H1 (cell line): Measurements from ENCODE around the gene XPO5. TPM values are rescaled to one million over a fixed set of nuclear protein-coding genes. Genes with fewer than 3 reads are reported as not detected.

Source experiments
- CTCF ChIA-PET: fragments of 300-600 bp; sonication (Branson Sonifier 250); formaldehyde crosslinking; loops from one replicate; lab custom pipeline; 2021; ENCODE audit not compliant: partially characterized antibody; lab: Charles Lee
- POLR2A ChIA-PET: fragments of 300-600 bp; sonication (Branson Sonifier 250); formaldehyde crosslinking; loops from one replicate; lab custom pipeline; 2021; ENCODE audit warnings: inconsistent platforms; ENCODE audit not compliant: partially characterized antibody; lab: Charles Lee
- DNase-seq, 2 experiments: peaks; one replicate each; pipeline versions ENCODE4 v3.0.0 to v3.0.0-alpha.2; 2010 to 2022; ENCODE audit warnings: low spot score in 2 of 2, low read depth in 1 of 2, mixed read lengths in 1 of 2
- FAIRE-seq: peaks from 2 replicates; lab custom pipeline; 2011; peaks lifted over from hg19 to GRCh38; lab: Jason Lieb, UNC
- H2AFZ ChIP-seq: 2 replicates; pipeline ENCODE4 v1.8.1; 2012; ENCODE audit warnings: low read length, inconsistent platforms
- H2AK5ac ChIP-seq: 2 replicates; pipeline ENCODE4 v1.6.1; 2013; ENCODE audit warnings: low read depth, low read length
- H2BK120ac ChIP-seq: replicated peaks from 2 replicates; pipeline ENCODE3; 2013; ENCODE audit warnings: low read depth, low read length, inconsistent platforms
- H2BK12ac ChIP-seq: 2 replicates; pipeline ENCODE4 v1.6.1; 2013; ENCODE audit warnings: low read depth, low read length
- H2BK15ac ChIP-seq: 2 replicates; pipeline ENCODE4 v1.6.1; 2013; ENCODE audit warnings: low read length
- H2BK20ac ChIP-seq: 2 replicates; pipeline ENCODE4 v1.6.1; 2013; ENCODE audit warnings: low read length
- H2BK5ac ChIP-seq: 2 replicates; pipeline ENCODE4 v1.6.1; 2013; ENCODE audit warnings: low read depth, low read length
- H3K14ac ChIP-seq: 2 replicates; pipeline ENCODE4 v1.6.1; 2013; ENCODE audit warnings: inconsistent platforms; ENCODE audit not compliant: insufficient read length
- H3K18ac ChIP-seq: 2 replicates; pipeline ENCODE4 v1.6.1; 2013; ENCODE audit warnings: low read length; ENCODE audit errors: extremely low read depth
- H3K23ac ChIP-seq: 2 replicates; pipeline ENCODE4 v1.6.1; 2013; ENCODE audit warnings: inconsistent platforms; ENCODE audit not compliant: insufficient read length
- H3K23me2 ChIP-seq: 2 replicates; pipeline ENCODE4 v1.6.1; 2013; ENCODE audit warnings: low read depth, low read length
- H3K27ac ChIP-seq: 2 replicates; pipeline ENCODE4 v1.6.1; 2011; ENCODE audit warnings: low read depth, low read length, inconsistent platforms
- H3K27me3 ChIP-seq, 4 experiments: replicated peaks in 1 of 4; 1 replicate in 1 of 4; 2 replicates in 3 of 4; pipeline versions ENCODE4 v1.6.1 to v1.8.1; 2011 to 2013; ENCODE audit warnings: low read length in 3 of 4, mild to moderate bottlenecking in 3 of 4, inconsistent platforms in 2 of 4, mixed read lengths in 2 of 4, moderate library complexity in 1 of 4; ENCODE audit not compliant: control insufficient read depth in 3 of 4, insufficient read depth in 3 of 4; ENCODE audit errors: extremely low read depth in 1 of 4
- H3K36me3 ChIP-seq, 4 experiments: 2 replicates each; pipeline versions ENCODE4 v1.6.1 to v1.8.1; 2011 to 2013; ENCODE audit warnings: mild to moderate bottlenecking in 4 of 4, low read length in 3 of 4, moderate library complexity in 2 of 4, control low read depth in 1 of 4, inconsistent platforms in 1 of 4; ENCODE audit not compliant: insufficient read depth in 4 of 4, control insufficient read depth in 2 of 4
- H3K4ac ChIP-seq: replicated peaks from 2 replicates; pipeline ENCODE3; 2013; ENCODE audit warnings: low read length, low read depth, mixed read lengths, inconsistent platforms; ENCODE audit not compliant: insufficient read length
- H3K4me1 ChIP-seq, 4 experiments: replicated peaks in 1 of 4; 1 replicate in 1 of 4; 2 replicates in 3 of 4; pipeline versions ENCODE4 v1.6.1 to v1.8.1; 2011 to 2013; ENCODE audit warnings: low read length in 3 of 4, inconsistent platforms in 2 of 4, mixed read lengths in 1 of 4; ENCODE audit not compliant: insufficient read depth in 4 of 4, control insufficient read depth in 3 of 4
- H3K4me2 ChIP-seq, 2 experiments: 2 replicates each; pipeline versions ENCODE4 v1.6.1 to v1.8.1; 2011 to 2013; ENCODE audit warnings: low read depth in 2 of 2, low read length in 2 of 2, control low read depth in 1 of 2, inconsistent platforms in 1 of 2, mild to moderate bottlenecking in 1 of 2; ENCODE audit not compliant: insufficient read depth in 1 of 2
- H3K4me3 ChIP-seq, 4 experiments: fragments of 200-600, 300-600 bp in 1 of 4; sonication (generic), shearing (Covaris generic), sonication (Bioruptor Twin) in 1 of 4; 2 replicates each; pipeline versions ENCODE4 v1.5.1 to v1.8.1; 2011 to 2016; ENCODE audit warnings: low read length in 4 of 4, low read depth in 3 of 4, control low read depth in 2 of 4, inconsistent platforms in 2 of 4, mild to moderate bottlenecking in 2 of 4, mixed read lengths in 1 of 4, moderate library complexity in 1 of 4; ENCODE audit not compliant: insufficient read depth in 2 of 4; ENCODE audit errors: extremely low read depth in 1 of 4
- H3K56ac ChIP-seq: replicated peaks from 2 replicates; pipeline ENCODE3; 2013; ENCODE audit warnings: low read depth, mild to moderate bottlenecking, mixed read lengths, low read length, inconsistent platforms; ENCODE audit not compliant: insufficient read length
- H3K79me1 ChIP-seq: 2 replicates; pipeline ENCODE4 v1.6.1; 2013; ENCODE audit warnings: low read depth, low read length, control low read depth
- H3K79me2 ChIP-seq, 2 experiments: 2 replicates each; pipeline versions ENCODE4 v1.6.1 to v1.8.1; 2012 to 2013; ENCODE audit warnings: low read length in 2 of 2, mild to moderate bottlenecking in 2 of 2, inconsistent platforms in 1 of 2; ENCODE audit not compliant: insufficient read depth in 2 of 2, control insufficient read depth in 1 of 2
- H3K9ac ChIP-seq, 4 experiments: replicated peaks in 1 of 4; 1 replicate in 1 of 4; 2 replicates in 3 of 4; pipeline versions ENCODE4 v1.6.1 to v1.8.1; 2011 to 2013; ENCODE audit warnings: low read depth in 3 of 4, low read length in 3 of 4, control low read depth in 2 of 4, mild to moderate bottlenecking in 2 of 4, moderate library complexity in 2 of 4, inconsistent platforms in 1 of 4; ENCODE audit errors: extremely low read depth in 1 of 4
- H3K9me3 ChIP-seq, 2 experiments: 2 replicates each; pipeline versions ENCODE4 v1.6.1 to v1.8.1; 2012 to 2013; ENCODE audit warnings: mild to moderate bottlenecking in 2 of 2, moderate library complexity in 2 of 2, control low read depth in 1 of 2, inconsistent platforms in 1 of 2, low read depth in 1 of 2, low read length in 1 of 2, mixed read lengths in 1 of 2; ENCODE audit not compliant: insufficient read depth in 2 of 2
- H4K20me1 ChIP-seq, 2 experiments: replicated peaks in 1 of 2; 2 replicates each; pipeline versions ENCODE3 to v1.8.1; 2011 to 2013; ENCODE audit warnings: inconsistent platforms in 2 of 2, low read length in 2 of 2, mild to moderate bottlenecking in 1 of 2; ENCODE audit not compliant: insufficient read depth in 2 of 2, control insufficient read depth in 1 of 2
- H4K5ac ChIP-seq: 2 replicates; pipeline ENCODE4 v1.6.1; 2013; ENCODE audit warnings: low read length, low read depth, mixed read lengths, inconsistent platforms; ENCODE audit not compliant: insufficient read length
- H4K8ac ChIP-seq: 2 replicates; pipeline ENCODE4 v1.8.0; 2013; ENCODE audit warnings: mild to moderate bottlenecking, moderate library complexity, low read length, inconsistent platforms; ENCODE audit not compliant: insufficient read depth; ENCODE audit errors: extremely low read depth
- H4K91ac ChIP-seq: replicated peaks from 2 replicates; pipeline ENCODE3; 2013; ENCODE audit warnings: low read length, mixed read lengths, inconsistent platforms; ENCODE audit not compliant: insufficient read length
- WGBS, 2 experiments: shearing (Covaris generic) in 1 of 2; methylation state at CpG; one replicate each; pipeline versions ENCODE4 v1.1.6 to v1.1.7; 2013 to 2015; ENCODE audit warnings: low lambda C conversion rate in 2 of 2, mixed read lengths in 2 of 2, inconsistent platforms in 1 of 2, low coverage in 1 of 2, missing lambda C conversion rate in 1 of 2; ENCODE audit not compliant: insufficient replicate concordance in 2 of 2, insufficient coverage in 1 of 2, insufficient read length in 1 of 2; ENCODE audit errors: extremely low coverage in 1 of 2, missing lambda C conversion rate in 1 of 2; 5-methylcytosine and 5-hydroxymethylcytosine counted together
- polyA plus RNA-seq, 7 experiments: library from polyadenylated mRNA; depleted of rRNA in 3 of 7; stranded (reverse) in 5 of 7; unstranded in 2 of 7; fragments of >200 nt in 5 of 7; fragments of 200-250 nt in 2 of 7; gene quantifications; 1 replicate in 5 of 7; 2 replicates in 1 of 7; 4 replicates in 1 of 7; pipeline versions ENCODE4 v1.2.1 to v1.2.3, GENCODE V29; 2011 to 2013; ENCODE audit warnings: missing spikeins in 2 of 7, mixed read lengths in 2 of 7
- total RNA-seq: library from RNA; stranded (reverse); fragmentation: NEBNext Ultra II Directional; extraction: Animal tissue kit (Norgen Biotek cat#: 25700); gene quantifications from 2 replicates; pipeline ENCODE4 v1.2.1, GENCODE V29; 2021

The XPO5 gene
- total and polyA plus RNA-seq, 2 of the 8 experiments (the other 6 are each of a cell fraction or from before 2014, with no cell fraction given) = 80.6 to 95.7 TPM

GRCh38 chr6:43511824-43512415, 63.9 kb downstream of the XPO5 start:
- Histone ChIP-seq H4K8ac (no peak overlapping the region), H3K9me3 (no peaks in the 10 kb centered on the region), H4K5ac (no peak overlapping the region), H3K4ac (no peak overlapping the region), H3K9ac (no peak overlapping the region), H3K27me3 (peaks cover 0 to 19% (median 15%) of the 10 kb centered on the region in 4 experiments; a peak in 5 of 7 replicates), H3K23me2 (peaks cover 15% of the 10 kb centered on the region), H3K36me3 (peaks cover 14 to 37% (median 21%) of the 10 kb centered on the region in 4 experiments; a peak in 7 of 8 replicates), H3K18ac (no peak overlapping the region), H2BK120ac (no peak overlapping the region), H2BK15ac (no peak overlapping the region), H3K79me2 (peaks cover 6 to 16% of the 10 kb centered on the region in 2 experiments), H3K4me3 (no peak overlapping the region; a peak in 1 of 8 replicates), H3K79me1 (peaks cover 10% of the 10 kb centered on the region), H3K56ac (no peak overlapping the region), H3K27ac (no peak overlapping the region), H3K4me2 (no peak overlapping the region; a peak in 1 of 4 replicates), H4K91ac (no peak overlapping the region), H3K4me1 (peaks cover 0 to 27% (median 13%) of the 10 kb centered on the region in 4 experiments; a peak in 6 of 7 replicates), H3K14ac (no peak overlapping the region), H2BK5ac (no peak overlapping the region), H2BK12ac (no peak overlapping the region), H3K23ac (no peak overlapping the region), H2AK5ac (no peak overlapping the region), H2BK20ac (no peak overlapping the region), H2AFZ (no peak overlapping the region), H4K20me1 (peaks cover 4 to 18% of the 10 kb centered on the region in 2 experiments)
- DNase-seq (no peak), FAIRE-seq (no peak)
- WGBS, 2 experiments = 94% methylated on average over 11 of the region's 11 CpGs; no CpG with 5 or more reads in 1 of the 2 experiments
- ChIA-PET CTCF (interaction anchor here (0.6 to 24.2 kb wide), 4 partner anchors 10 to 284 kb away, joined by 3 to 536 read pairs (median 6); partner anchors contain the start of gene TJAP1), POLR2A (interaction anchor here (0.8 to 12.6 kb wide), 11 partner anchors 8 to 125 kb away, joined by 3 to 147 read pairs (median 6); partner anchors contain the start of genes GTPBP2, POLR1C and YIPF3)
